Osteocyte (in vitro differentiated cells): ENCODE results near the gene SEMA4F. TPM values are rescaled to one million over a fixed set of nuclear protein-coding genes. Genes with fewer than 3 reads are reported as not detected.

Experiments used
- DNase-seq: peaks from one replicate; pipeline ENCODE4 v3.0.0; 2021; ENCODE audit warnings: mixed read lengths; ENCODE audit not compliant: unreplicated experiment; ENCODE audit errors: extremely low spot score
- H3K27ac Mint-ChIP-seq: one replicate; pipeline ENCODE4 v1.8.0; 2021; ENCODE audit warnings: mild to moderate bottlenecking, mixed read lengths; ENCODE audit not compliant: unreplicated experiment
- H3K27me3 Mint-ChIP-seq: one replicate; pipeline ENCODE4 v1.8.0; 2021; ENCODE audit warnings: mixed read lengths; ENCODE audit not compliant: unreplicated experiment
- H3K36me3 Mint-ChIP-seq: one replicate; pipeline ENCODE4 v1.8.0; 2021; ENCODE audit warnings: mixed read lengths; ENCODE audit not compliant: unreplicated experiment
- H3K4me1 Mint-ChIP-seq: one replicate; pipeline ENCODE4 v1.8.0; 2021; ENCODE audit warnings: mixed read lengths; ENCODE audit not compliant: unreplicated experiment
- H3K4me3 Mint-ChIP-seq: one replicate; pipeline ENCODE4 v1.8.0; 2021; ENCODE audit warnings: mild to moderate bottlenecking, moderate library complexity, mixed read lengths; ENCODE audit not compliant: unreplicated experiment
- H3K9me3 Mint-ChIP-seq: one replicate; pipeline ENCODE4 v1.8.0; 2021; ENCODE audit warnings: mixed read lengths; ENCODE audit not compliant: unreplicated experiment
- CTCF ChIP-seq: fragments of 200-600 bp; sonication (generic); IDR thresholded peaks from 2 replicates; pipeline ENCODE4 v1.5.0; 2021; ENCODE audit warnings: antibody characterized with exemption, mild to moderate bottlenecking, moderate library complexity
- long read RNA-seq: library from polyadenylated mRNA; unstranded; transcript quantifications from one replicate; pipeline ENCODE4 v2.0.0, GENCODE V29; 2021
- total RNA-seq: library from RNA; stranded (reverse); gene quantifications from 2 replicates; pipeline ENCODE4 v1.2.1, GENCODE V29; 2021

SEMA4F gene, protein sequence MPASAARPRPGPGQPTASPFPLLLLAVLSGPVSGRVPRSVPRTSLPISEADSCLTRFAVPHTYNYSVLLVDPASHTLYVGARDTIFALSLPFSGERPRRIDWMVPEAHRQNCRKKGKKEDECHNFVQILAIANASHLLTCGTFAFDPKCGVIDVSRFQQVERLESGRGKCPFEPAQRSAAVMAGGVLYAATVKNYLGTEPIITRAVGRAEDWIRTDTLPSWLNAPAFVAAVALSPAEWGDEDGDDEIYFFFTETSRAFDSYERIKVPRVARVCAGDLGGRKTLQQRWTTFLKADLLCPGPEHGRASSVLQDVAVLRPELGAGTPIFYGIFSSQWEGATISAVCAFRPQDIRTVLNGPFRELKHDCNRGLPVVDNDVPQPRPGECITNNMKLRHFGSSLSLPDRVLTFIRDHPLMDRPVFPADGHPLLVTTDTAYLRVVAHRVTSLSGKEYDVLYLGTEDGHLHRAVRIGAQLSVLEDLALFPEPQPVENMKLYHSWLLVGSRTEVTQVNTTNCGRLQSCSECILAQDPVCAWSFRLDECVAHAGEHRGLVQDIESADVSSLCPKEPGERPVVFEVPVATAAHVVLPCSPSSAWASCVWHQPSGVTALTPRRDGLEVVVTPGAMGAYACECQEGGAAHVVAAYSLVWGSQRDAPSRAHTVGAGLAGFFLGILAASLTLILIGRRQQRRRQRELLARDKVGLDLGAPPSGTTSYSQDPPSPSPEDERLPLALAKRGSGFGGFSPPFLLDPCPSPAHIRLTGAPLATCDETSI
- 12.1 and 14.2 TPM in 2 replicates for total RNA-seq
- long read RNA-seq, full-length matches to known transcripts = 7 of 12 reads
- long read RNA-seq, partial matches to known transcripts = 2 of 12 reads
- long read RNA-seq, other reads (novel, unspliced or antisense) = 3 of 12 reads

- H3K36me3 Mint-ChIP-seq = peaks cover 2% of the 10 kb centered on the region
- peak within 1 kb of the TSS; percentile 77 for H3K4me3 Mint-ChIP-seq
- no peak for TF ChIP-seq CTCF
- H3K27me3 Mint-ChIP-seq = peaks cover 9% of the 10 kb centered on the region
- peaks cover 5% of the 10 kb centered on the region for H3K4me1 Mint-ChIP-seq
- peak; percentile 96 for DNase-seq
- H3K27ac Mint-ChIP-seq = peak within 1 kb of the TSS; percentile 23
- H3K9me3 Mint-ChIP-seq = no peaks in the 10 kb centered on the region
Observed at GRCh38 chr2:74653985-74654882, at the start of gene SEMA4F. Gene SEMA4F (plus strand): TSS chr2:74654247. CDS start chr2:74654377, 130 bp downstream.

- Mint-ChIP-seq H3K9me3 (peaks cover 4% of the 10 kb centered on the region), H3K4me1 (no peaks in the 10 kb centered on the region), H3K36me3 (no peaks in the 10 kb centered on the region), H3K27me3 (peaks cover 78% of the 10 kb centered on the region), H3K27ac (no peak overlapping the region), H3K4me3 (no peak overlapping the region)
- TF ChIP-seq CTCF = no peak
- DNase-seq = no peak
Observed at GRCh38 chr2:74606927-74607326, 47.1 kb upstream of the SEMA4F start.

- H3K27me3 Mint-ChIP-seq = peaks cover 78% of the 10 kb centered on the region
- no peak overlapping the region for H3K27ac Mint-ChIP-seq
- H3K9me3 Mint-ChIP-seq = no peaks in the 10 kb centered on the region
- H3K4me1 Mint-ChIP-seq = no peaks in the 10 kb centered on the region
- H3K36me3 Mint-ChIP-seq = no peaks in the 10 kb centered on the region
- H3K4me3 Mint-ChIP-seq = no peak overlapping the region
- TF ChIP-seq CTCF = no peak
- no peak for DNase-seq
Observed at GRCh38 chr2:74617122-74617521, 36.9 kb upstream of the SEMA4F start.

DNA sequence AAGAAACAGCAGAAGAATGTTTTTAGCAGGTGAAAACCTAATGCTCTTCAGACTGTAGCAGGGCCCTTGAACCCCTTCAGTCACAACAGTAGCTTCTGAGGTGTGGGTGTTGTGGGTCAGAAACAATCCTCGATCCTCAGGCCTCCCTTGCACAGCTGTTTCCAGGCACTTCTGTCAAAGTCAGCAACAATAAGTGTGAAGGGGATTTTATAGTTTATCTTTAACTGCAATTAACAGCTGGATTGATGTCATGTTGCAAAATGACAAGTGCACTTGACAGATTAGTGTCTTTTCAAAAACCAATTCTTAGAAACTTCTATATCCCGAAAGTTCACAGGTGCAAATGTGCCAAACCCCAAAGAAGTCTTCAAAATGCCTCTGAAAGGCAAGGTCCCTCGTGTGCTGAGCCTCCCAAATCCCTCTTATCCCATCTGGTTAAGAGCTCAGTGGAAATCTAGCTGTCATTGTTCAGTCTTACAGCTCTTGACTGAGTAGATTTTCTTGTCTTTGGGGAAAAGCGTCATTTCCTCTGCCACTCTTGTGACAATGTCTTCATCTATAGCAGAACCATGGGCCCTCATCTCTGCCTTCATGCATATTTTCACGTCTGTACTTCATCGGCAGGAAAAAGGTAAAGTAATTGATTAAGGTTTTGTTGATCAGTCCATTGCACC lies 35.5 kb upstream of the SEMA4F start:
- Mint-ChIP-seq H3K36me3 (no peaks in the 10 kb centered on the region), H3K4me1 (no peaks in the 10 kb centered on the region), H3K27ac (no peak overlapping the region), H3K9me3 (no peaks in the 10 kb centered on the region), H3K4me3 (no peak overlapping the region), H3K27me3 (peaks cover 65% of the 10 kb centered on the region)
- TF ChIP-seq CTCF = no peak
- DNase-seq = no peak
